GM19452 (cell line): ENCODE data around the gene KLHL5.

ENCODE experiments used
- ATAC-seq: cut with Tn5 transposase; IDR thresholded peaks from one replicate; pipeline ENCODE4 v1.9.1; 2021; ENCODE audit not compliant: unreplicated experiment

The KLHL5 gene

GRCh38 chr4:39043861-39044363, 18.1 kb upstream of the KLHL5 start:
- ATAC-seq = no peak

GRCh38 chr4:39044364-39044955, 17.6 kb upstream of the KLHL5 start:
- ATAC-seq = peak; percentile 64

- ATAC-seq = peak; percentile 35
Observed at GRCh38 chr4:39044956-39045826, 16.8 kb upstream of the KLHL5 start.

GRCh38 chr4:39045827-39046221, 16.2 kb upstream of the KLHL5 start:
- ATAC-seq = no peak

- ATAC-seq = no peak
Observed at GRCh38 chr4:39046249-39046648, 15.8 kb upstream of the KLHL5 start.

- no peak for ATAC-seq
Observed at GRCh38 chr4:39047681-39048080, 14.4 kb upstream of the KLHL5 start.

GRCh38 chr4:39048311-39048710, 13.7 kb upstream of the KLHL5 start:
- ATAC-seq = no peak

GRCh38 chr4:39050590-39050989, 11.4 kb upstream of the KLHL5 start:
- no peak for ATAC-seq

DNA sequence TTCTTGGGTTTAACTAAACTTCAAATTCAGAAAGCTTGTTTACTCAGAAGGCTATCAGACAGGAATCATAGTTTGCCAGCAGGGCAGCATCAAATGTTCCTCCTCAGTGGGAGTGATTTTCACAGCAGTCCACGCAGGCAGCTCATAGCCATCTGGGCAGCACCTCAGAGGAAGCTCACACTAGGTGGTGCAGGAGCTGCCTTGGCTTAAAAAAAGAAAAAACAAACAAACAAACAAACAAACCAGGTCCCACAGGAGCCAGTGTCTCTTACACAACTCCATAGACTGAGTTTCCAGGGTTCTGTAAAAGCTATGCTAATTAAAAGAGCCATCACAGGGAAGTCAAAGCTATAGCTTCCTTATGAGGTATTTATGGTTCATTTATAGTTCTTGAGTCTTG, 10.5 kb upstream of the KLHL5 start:
- ATAC-seq = no peak

GRCh38 chr4:39053983-39054382, 8.0 kb upstream of the KLHL5 start:
- ATAC-seq = no peak

DNA sequence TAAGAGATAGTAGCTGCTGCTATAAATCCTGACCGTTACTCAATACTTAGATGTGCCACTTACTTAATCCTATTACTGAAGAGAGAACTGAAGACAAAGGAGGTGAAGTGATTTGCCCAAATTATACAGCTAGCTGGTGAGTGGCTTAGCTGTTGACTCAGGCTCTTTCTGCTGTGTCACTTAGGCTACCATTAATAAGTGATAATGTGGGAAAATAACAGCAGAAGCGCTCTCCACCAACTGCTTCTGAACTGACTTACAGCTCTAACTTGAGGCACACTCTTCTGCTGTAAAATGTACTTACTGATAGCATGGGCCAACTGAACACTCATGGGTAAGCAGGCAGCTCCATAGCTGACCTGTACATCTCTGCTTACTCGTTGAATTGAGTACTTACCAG, 7.5 kb upstream of the KLHL5 start:
- no peak for ATAC-seq

GRCh38 chr4:39056023-39056422, 6.0 kb upstream of the KLHL5 start:
- ATAC-seq = no peak

DNA sequence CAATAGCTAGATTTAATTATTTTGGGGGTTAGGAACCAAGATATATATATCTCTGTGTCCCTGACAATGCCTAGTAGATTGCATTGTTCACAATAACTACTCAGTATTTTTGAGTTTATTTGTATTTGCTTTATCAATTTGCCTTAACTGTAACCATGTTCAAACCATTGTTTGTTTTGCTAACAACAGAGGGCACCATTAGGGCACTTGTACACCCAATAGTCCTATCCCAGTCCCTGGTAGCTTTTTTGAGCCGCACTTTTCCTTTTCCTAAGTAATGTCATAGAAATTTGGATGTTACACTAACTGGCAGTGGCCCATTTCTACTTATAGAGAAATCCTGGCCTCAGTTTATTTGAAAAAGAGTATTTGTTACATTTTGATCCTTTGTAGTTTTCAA, 575 bp upstream of the KLHL5 start:
- no peak for ATAC-seq

DNA sequence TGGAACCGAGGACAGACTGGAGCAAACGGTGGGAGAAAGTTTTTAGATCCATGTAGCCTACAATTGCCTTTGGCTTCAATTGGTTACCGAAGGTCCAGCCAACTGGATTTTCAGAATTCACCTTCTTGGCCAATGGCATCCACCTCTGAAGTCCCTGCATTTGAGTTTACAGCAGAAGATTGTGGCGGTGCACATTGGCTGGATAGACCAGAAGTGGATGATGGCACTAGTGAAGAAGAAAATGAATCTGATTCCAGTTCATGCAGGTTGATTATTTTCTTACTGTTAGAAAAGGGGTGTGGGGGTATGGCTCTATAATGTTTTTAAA, 702 bp downstream of the KLHL5 start:
- ATAC-seq = no peak

DNA sequence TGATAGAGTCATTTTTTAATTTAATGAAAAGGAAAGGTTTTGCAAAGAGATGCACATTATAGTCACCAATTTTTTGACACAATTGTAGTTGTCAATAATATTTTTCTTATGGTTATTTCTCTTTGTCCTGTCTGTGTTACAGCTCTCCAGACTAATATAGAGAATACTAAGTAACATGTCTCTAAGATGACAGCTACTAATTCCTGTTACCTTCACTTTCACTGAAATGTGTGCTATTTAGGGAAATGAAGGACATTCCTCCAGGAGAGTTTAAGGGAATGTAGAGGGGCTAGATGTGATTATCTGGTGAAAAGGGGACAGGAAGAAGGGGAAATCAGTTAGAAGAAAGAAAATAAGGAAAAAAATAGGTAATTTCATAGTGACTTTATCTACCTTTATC, 1.4 kb downstream of the KLHL5 start:
- ATAC-seq = no peak

- no peak for ATAC-seq
Observed at GRCh38 chr4:39066371-39066770, 4.3 kb downstream of the KLHL5 start.

GRCh38 chr4:39067031-39067430, 5.0 kb downstream of the KLHL5 start:
- no peak for ATAC-seq

DNA sequence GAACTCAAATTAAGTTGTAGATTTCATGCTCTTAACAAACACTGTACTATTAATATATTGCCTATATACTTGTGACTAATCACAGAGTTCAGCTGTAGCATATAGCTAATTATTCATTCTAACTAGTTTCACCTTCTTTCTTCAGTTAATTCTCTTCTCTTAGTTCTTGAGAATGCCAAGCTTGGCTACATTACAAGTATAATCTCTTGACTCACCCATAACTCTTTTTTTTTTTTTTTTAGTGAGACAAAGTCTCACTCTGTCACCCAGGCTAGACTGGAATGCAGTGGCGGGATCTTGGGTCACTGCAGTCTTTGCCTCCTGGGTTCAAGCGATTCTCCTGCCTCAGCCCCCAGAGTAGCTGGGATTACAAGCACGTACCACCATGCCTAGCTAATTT, 5.4 kb downstream of the KLHL5 start:
- no peak for ATAC-seq

- ATAC-seq = no peak
Observed at GRCh38 chr4:39068907-39069306, 6.9 kb downstream of the KLHL5 start.

- ATAC-seq = no peak
Observed at GRCh38 chr4:39078829-39079228, 16.8 kb downstream of the KLHL5 start.

- ATAC-seq = no peak
Observed at GRCh38 chr4:39083164-39083563, 21.1 kb downstream of the KLHL5 start.

DNA sequence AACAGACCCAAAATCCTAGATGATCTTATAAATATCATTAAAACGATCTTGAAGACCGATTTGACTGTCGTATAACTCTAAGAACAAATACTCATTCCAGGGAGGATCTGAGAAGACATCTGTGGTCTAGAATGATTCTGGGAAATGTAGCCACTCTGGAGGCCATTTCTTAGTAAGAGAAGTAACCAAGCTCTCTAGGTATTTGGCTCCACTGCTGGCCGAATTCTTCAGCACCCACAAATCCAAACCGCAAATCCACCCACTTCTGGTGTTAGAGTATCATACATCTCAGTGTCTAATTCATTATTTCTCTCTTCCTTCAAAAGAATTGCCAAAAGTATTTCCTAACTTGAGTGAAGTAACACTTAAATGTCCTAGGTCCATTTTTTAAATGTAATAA, 23.9 kb downstream of the KLHL5 start:
- no peak for ATAC-seq

DNA sequence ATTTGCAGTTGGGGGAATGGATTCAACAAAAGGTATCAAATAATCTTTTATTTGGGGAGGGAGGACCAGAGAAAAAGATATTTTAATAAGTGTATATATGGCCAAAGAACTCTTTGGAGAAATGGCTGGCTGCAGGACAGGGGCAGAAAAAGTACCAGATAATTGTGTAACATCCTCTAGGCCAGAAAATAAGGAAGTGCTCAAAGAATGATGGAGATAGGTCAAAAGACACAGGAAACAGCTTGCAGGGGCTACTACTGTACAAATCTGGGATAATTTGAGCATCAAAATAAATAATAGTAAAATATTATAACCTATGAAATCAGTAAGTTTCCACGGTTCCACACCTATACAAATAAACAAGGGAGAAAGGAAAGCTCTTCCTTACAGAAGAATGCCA, 34.8 kb downstream of the KLHL5 start:
- no peak for ATAC-seq
